Smooth muscle cell of the brain vasculature (primary cell): Measurements from ENCODE around the gene TNNI2.

Experiments
- DNase-seq: peaks from one replicate; pipeline ENCODE4 v3.0.0-alpha.2; 2012; ENCODE audit warnings: low read depth, low spot score

TNNI2 gene

DNA sequence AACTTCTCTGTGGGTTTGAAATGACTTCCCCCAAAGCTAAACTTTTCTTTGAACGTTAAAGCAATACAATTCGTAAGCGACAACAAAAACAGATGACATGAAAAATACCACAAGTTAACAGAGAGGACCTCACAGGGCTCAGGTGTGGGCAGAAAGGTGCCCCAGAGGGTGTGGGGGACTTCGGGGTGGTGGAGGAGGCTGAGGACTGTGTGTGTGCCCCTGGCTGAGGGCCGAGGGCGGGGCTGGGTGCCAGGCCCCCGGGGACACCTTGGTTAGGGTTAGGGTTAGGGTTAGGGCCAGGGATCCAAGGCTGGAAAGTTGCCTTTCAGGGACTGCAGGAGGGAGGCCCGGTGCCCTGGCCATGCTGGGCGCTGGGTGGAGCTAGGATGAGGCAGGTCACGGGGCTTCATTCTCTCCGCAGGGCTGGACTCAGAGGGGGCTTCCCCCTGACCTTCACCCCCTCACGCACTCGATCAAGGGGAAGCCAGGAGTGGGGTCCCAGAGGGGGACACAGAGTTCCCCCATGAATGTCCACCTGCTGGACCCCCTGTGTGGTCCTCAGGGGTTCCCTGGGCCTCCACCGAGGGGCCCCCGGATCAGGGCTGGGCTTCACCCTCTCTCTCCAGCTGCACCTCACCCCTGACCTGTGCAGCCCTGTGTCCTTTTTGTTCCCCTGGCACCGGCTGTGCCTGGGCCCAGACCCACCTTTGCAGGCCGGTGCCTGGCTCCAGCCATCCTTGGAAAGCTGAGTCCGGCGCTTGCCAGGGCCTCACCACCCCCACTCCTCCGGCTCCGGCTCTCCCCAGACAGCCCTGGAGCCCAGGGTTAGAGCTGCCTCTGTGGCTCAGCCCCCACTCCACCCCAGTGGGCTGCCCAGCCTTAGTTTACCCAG lies 7.0 kb downstream of the TNNI2 start:
- DNase-seq, result no peak

DNA sequence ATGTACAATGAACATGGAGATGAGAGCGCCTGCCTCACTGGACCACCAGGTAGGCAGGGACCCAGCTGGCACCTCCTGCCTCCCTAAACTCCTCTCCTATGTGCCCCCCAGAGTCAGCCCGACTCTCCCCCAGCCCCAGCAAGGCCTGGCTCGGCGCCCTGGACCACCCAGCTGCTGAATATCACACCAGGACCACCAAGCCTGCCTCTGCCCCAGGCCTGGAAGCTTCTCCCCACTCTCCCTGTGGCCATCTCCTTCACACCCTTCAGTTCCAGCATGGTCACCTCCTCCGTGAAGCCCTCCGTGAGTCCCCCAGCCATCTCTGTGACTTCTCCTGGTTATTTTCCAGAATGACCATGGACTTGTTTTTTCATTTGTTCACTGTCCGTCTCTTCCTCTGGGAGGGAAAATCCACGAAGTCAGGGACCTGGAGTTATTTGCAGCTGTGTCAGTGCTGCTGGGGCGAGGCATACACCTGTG lies 7.7 kb downstream of the TNNI2 start:
- DNase-seq, result no peak

DNA sequence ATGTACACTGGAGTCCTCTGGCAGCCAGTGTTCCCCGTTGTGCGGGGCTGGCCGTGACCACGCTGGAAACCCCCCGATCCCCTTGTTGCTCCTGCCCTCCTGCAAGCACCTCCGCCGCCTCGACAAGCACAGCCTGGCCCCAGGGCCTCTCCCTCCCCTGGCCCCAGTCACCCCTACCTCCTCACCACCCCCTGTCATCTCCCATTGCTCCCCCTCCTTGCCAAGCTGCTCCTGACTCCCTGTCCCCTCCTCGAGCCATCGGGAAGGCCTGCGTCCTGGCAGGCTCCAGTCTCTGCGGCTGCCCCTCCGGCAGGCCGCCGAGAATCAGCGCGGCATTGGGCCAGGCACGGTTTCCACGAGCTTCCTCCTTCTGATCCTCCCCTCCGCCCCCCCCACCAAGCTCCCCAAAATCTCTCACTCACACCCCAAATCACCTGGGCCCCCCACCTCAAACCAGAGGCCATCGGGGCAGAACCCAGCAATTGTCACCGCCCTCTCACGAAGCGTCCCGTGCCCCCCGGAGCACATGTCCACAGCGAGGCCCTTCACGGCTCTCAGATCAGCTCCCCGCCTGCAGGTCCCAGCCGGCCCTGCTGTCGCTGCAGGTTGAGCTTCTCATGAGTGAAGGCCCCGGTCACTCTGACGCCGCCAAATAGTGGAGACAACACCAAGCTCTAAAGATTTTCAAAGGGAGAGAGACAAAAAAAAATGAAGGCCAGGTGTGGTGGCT lies 8.4 kb downstream of the TNNI2 start:
- DNase-seq, result no peak

DNA sequence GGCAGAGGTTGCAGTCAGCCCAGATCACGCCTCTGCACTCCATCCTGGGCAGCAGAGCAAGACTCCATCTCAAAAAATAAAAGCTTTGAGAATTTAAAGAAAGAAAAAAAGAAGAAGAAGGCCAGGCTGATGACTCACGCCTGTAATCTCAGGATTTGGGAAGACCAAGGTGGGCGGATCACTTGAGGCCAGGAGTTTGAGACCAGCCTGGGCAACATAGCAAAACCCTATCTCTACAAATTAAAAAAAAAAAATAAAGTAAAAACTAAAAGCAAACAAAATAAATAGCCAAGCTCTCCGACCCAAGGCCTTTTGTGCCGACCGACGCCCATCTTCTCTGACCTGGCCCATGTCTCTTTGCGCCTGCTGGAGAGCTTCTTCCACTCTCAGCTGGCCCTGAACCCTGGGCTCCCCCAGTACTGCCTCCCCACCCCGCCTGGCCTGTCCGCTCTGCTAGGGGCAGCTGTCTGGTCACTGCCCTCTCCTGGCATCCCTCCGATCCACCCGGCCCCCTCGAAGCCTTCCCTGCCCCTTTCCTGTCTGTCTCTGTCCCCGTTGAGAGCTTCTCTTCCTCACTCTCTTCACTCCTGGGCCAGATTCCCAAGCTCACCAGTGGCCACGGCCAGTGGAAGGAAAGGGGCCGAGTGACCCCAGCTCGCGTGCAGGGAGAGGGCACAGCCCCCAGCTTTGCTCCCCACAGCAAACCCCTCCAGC lies 9.3 kb downstream of the TNNI2 start:
- no peak for DNase-seq

DNA sequence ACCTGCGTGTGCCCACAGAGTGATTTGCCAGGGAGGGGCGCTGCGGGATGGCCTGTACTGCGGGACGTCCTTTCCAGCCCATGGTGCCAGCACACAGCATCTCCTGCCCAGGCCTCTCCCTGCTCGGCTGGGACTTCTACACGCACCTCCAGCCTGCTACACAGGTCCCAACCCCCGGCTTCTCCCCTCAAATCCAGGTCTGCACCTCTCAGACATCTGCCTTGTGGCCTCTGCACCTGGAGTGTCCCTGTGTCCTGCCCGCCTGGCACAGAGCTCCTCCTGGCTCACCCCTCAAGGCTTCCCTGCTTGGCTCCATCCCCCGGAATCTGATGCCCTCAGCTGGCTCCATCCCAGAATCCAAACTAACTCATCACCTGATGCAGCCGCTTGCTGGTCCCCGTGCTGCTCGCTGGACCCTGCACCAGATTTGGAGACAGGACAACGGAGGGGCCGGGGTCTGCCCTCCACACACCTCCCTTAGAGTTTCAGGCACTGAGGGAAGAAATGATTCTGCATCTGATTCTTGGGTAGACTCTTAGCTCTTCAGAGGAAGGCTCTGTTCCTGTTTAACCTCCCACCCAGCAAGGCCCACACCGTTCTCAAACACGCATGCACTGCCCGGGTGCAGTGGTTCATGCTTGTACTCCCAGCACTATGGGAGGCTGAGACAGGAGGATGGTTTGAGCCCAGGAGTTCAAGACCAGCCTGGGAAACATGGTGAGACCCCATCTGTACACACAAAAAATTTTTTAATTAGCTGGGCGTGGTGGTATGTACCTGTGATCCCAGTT lies 10.1 kb downstream of the TNNI2 start:
- DNase-seq, result no peak

DNA sequence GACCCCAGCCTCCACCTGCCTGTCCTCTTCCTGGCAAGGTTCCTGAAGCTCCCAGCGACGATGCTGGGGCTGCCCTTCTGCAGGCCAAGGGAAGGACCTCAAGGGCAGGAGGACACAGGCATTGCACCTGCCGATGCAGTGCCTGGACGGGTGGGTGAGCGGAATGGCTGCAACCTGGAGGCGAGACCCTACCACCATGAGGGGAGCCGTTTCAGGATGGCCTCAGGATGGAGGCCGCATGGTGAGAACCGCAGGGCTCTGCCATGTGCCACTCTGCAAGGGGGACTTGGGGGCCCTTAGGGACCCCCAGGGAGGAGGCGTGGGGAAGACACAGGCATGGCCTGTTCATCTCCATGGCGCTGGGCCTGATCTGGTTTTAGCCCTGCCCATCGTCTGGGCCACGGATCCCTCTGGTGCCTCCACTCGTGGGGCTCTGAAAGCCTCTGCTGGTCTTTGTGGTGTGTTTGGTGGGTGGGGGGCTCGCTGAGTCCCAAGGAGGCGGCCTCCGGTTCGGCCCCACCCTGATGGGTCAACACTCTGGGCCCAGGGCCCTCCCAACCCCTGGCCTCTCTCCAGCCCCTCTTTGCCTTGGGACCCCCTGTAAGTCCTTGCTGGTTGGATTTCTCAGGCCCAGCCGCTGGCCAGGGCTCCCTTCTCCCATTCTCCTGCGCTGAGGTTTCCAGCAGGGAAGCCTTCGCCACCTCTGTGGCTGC lies 12.8 kb downstream of the TNNI2 start:
- DNase-seq, result no peak

DNA sequence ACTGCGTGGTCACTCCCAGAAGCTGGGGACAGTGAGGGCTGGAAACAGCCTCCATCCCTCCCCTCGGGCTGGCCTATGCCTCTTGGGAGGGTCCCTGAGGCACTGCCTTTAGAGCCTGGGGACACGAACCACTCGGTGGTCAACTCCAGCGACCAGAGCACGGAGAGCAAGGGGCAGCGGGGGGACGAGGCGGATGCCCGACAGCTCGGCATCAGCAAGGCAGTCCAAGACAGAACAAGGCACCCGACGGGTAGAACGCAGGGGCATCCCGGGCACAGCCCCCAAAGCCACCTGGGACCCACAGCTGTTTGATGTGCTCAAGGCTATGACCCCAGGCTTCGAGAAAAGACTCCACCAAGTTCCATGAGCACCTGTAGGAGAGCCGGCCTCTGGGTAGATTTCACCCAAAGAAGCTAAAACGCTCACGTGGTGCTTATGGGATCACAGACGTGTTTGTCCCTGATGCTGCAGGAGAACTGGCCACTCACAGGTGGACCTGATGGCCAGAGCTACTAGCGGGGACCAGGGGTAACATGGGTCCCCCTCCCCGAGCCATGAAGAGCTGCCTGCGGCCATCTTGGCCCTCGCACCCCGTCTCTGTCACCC lies 13.6 kb downstream of the TNNI2 start:
- no peak for DNase-seq

DNA sequence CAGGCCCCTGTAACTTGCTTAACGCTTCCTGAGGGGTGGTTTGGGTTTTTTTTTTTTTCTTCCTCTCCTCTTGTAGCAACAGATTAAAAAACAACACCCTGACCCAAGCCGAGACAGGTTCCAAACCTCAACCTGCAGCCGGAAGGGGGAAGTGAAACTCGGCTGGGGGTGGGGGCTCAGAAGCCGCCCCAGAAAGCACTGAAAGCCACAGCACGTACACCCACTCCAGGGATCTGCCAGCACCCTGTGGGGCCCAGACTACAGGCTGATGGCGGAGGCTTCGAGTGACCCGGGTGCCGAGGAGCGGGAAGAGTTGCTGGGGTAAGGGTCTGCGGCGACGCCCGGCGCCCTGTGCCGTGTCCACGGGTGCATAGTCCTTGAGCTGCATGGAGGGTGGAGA lies 14.1 kb downstream of the TNNI2 start, which contains the start of gene LSP1:
Gene LSP1 (plus strand): TSS at position 208 of the 400 bp plus-strand sequence. CDS start 61 bp downstream, at position 269.
- DNase-seq, result no peak

DNA sequence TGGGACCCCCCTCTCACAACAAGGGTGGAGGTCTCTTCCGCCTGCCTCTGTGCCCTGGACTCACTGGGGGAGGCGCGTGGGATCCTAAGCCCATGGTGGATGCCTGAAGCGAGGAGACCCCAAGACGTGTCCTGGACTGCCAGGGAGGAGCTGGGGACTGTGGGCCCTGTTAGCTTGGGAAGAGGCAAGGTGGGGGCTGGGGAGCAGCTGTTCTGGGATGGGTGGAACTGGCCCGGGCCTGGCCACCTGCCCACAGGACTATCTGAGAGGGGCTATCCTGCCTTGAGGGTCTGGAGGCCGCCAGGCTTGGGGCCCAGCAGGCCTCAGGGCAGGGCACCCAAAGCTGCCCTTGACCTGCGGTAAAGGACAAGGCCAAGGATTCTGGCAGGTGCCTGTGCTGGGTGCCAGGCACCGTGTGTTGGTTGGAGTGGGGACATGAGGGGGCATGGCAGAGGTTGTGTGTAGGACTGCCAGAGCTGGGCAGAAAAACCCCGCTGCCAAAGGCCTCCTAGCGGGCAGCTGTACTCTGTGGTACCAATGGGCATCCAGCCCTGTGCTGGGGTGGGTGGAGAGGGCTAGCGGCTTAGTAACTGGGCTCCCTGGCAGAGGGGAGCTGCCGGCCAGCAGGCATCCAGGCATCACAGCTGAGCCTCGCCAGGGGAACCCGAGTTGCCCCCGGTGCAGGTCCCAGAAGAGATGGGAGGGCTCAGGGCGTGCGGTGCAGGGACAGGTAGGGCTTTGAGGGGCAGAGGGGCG lies 14.8 kb downstream of the TNNI2 start:
- no peak for DNase-seq

DNA sequence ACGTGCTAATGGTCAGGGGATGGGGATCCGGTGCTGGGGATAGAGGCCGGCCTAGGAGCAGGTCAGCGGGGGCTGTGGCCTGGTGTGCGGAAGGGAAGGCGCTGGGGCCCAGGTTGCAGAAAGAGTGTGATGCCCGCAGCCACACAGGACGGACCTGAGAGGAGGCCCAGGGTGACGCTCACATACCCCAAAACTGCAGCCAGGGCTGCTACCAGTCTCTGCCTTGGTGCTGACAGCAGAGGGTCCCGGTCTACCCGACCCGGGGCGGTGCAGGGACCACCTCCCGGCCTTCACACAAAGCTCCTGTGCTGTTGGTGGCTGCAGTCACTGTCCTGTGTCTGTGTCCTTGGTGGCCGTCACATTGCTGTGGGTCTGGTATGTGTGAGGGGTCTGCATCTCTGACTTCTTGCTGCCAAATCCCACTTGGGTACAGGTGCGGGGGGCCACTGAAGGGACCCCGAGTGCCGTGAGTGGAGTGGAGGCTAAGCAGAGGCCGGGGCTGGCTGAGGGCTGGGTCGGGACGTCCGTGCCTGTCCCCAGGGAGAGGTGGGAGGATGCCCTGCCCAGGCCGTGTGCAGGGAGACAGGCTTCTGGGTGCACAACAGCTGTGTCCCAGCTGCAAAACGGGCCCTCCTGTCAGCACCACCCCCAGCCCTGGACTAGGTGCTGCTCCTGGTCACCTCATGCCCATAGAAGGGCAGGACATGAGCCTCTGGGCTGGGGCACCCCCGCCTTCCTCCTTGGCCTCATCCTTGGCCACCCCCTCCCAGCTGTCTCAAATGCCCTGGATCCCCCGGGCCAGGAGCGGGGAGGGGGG lies 15.6 kb downstream of the TNNI2 start:
- DNase-seq, result no peak

DNA sequence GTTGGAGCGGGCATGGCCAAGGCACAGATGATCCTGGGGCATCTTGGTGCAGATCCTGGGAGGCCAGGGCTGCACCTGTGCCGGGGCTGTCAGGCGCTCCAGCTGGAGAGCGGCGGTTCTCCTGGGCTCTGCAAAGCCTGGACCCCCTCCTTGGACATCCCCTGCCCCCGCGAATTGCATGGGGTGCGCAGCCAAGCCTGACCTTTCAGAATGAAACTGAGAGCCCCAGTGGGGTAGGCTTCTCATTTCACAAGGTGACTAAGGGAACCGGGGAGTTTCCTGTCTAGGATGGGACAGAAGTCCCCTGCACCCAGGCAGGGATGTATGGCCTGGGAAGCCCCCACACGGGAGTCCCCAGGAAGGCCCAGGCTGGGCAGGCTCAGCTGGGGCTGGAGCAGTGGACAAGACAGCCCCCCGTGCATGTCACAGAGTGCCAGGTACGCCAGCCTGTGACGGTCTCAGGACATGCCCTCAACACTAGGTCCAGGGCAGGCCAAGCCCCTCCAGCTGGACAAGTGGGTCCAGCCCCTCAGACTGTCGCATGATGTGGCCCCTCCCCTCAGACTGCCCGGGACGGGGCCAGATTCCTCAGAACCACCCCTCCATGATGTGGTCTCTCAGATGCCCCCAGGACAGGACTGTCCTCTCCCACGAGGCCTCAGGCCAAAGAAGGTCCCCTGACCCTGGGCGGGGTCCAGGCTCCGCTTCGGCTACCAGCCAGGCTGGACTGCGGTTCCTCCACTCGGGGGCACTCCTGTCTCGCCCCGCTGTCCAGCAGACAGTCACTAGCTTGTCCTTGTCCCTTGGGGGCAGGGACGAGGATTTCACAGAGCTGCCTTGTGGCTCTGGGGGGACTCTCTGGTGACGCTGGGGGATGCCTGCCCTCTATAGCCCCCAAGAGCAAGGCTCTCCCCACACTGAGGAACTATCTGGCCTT lies 16.4 kb downstream of the TNNI2 start:
- no peak for DNase-seq

DNA sequence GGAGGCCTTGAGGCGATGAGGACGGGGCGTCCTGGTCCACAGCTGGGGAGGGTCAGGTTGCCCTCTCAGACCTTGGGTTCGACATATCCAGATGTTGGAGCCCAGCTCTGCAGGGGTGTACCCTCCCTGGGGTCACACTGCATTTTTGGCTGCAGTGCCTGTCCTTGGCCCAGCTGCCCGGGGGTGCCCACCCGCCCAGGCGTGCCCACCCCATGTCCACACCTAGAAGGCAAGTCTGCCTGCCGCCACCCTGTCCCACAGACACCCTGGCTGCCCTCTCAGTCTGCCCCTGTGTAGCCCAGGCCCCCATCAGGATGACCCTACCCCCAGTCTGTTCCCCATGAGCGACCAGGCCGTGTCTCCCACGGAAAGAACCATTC lies 17.1 kb downstream of the TNNI2 start:
- DNase-seq, result no peak

DNA sequence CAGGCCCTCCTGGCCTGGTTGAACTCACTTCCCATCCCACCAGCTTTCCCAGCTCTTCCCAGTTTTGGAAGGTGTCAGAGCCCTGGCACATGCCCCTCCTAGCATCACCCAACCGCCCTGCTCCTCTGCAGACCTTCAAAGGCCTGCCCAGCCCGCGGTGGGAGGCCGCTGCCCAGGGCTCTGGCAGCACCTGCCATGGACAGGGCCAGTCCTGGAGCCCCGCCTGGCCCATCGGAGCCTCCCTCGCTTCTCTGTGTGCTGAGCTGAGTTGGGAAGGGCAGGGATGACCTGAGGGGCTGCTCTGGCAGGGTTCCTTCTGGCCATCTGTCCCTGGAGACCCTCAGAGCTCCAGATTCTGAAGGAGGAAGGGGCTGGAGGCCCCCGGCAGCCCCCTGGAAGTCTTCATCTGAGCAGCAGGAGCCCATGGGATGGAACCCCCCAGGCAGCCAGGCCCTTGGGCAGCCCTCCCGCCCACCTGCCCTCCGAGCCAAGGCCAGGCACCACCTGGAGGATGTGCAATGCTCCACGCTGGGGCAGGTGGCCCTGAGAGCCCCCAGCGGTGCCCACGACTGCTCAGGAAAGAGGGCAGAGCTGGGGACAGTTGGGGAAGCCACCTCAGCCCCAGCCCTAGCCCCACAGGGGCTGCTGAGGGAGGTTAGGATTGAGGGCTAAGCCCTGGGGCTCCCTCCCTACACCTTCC lies 17.7 kb downstream of the TNNI2 start:
- no peak for DNase-seq

DNA sequence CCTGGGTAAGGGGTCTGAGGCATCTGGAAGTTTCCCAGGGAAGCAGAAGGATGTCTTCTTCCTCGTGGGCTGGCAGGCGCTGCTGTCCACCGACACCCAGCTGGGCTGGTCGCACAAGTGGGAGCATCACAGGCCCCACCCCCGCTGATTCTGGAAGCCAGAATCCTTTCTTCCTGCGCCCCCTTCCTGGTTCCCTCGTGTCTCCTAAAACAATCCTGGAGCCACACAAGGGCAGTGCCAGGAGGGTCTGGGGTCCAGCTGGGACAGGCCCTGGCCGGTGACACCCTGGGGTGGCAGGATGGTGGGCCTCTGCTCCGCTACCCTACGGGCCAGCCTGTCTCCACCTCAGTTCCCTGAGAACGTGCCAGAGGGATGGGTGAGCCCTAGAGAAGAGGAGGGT lies 18.3 kb downstream of the TNNI2 start:
- no peak for DNase-seq

DNA sequence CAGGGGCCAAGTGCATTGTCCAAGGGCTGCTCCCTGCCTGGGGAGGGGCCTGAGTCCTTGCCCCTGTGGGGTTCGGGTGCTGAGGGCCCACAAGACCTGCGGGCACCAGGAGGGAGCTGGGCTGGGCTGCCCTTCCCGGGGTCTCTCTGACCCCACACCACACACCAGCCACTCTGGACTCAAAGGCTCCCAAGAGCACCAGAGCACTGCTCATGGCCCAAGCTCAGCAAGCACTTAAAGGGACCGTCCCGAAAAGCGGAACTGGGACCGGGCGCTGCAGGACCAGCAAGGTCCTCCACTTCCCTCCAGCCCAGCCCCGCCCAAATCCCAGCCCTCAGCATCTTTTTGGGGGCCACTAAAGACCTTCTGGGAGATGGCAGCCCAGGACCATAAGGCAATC lies 19.4 kb downstream of the TNNI2 start:
- DNase-seq, result no peak

DNA sequence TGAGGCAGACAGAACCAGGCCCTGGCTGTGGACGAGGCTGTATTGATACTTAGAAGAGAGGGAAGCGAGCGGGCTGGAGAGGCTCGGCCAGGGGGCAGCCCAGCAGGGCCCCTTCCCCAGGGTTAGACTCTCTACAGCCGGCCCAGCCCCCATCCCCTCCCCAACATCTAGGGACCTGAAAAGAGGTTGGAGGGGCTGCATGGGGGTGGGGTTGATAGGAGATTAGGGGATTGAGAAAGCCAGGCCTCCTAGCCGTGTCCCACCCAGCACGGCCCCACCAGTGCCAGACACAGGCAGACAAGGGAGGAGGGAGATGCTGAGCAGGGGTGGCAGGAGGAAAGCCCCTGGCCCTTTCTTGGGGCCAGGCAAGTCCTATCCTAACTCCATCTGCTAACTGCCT lies 19.8 kb downstream of the TNNI2 start:
- no peak for DNase-seq

DNA sequence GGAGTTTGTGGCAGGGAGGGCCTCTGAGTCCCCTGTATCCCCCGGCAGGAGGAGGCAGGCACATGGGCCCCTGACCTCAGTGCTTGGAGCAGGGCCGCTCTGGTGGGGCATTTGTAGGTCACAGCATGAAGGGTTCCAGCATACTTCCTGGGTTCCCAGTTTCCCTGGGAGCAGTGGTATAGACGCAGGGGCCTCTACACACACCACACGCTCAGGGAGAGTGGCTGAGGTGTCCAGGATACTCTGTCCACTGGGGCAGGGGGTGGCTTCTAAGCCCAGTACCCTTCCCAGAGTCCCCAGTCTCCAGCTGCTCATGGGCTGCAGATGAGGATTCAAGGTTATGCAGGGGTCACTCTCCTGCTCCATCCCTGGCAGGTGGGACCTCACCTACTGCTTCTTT lies 20.2 kb downstream of the TNNI2 start:
- DNase-seq, result no peak
